B cell (primary cell): ENCODE data around the gene LRR1. TPM values are rescaled to one million over a fixed set of nuclear protein-coding genes. Genes with fewer than 3 reads are reported as not detected.
"Not testable (repeated sequence)": the region's sequence is repeated elsewhere in the genome, so short reads cannot be mapped to it uniquely, and the experiment has no call there.

Experiments used
- ATAC-seq: fragments of 200-7000 bp; cut with Tn5 transposase; one replicate; pipeline ENCODE4 v1.10.0; 2021; ENCODE audit warnings: low read depth, mild to moderate bottlenecking, moderate number of reproducible peaks, moderate library complexity
- CTCF ChIA-PET: fragments of 350-600 bp; sonication (Branson Sonifier 250); formaldehyde crosslinking; loops from one replicate; lab custom pipeline; 2021; ENCODE audit warnings: antibody characterized with exemption, inconsistent platforms; lab: Charles Lee
- POLR2A ChIA-PET: fragments of 350-600 bp; sonication (Branson Sonifier 250); formaldehyde crosslinking; loops from one replicate; lab custom pipeline; 2021; ENCODE audit warnings: antibody characterized with exemption; lab: Charles Lee
- DNase-seq: peaks from one replicate; pipeline ENCODE4 v3.0.0; 2013
- H2AFZ ChIP-seq: 2 replicates; pipeline ENCODE4 v1.6.1; 2012; ENCODE audit warnings: mild to moderate bottlenecking, low read depth, low read length; ENCODE audit not compliant: insufficient read depth, poor library complexity, severe bottlenecking
- H3K27ac ChIP-seq, 2 donors: 1 replicate in 1 of 2; 2 replicates in 1 of 2; pipeline ENCODE4 v1.5.1; 2012 to 2013; ENCODE audit warnings: low read length in 2 of 2, mild to moderate bottlenecking in 2 of 2, moderate library complexity in 1 of 2
- H3K27me3 ChIP-seq, 4 experiments: fragments of 200-600 bp in 1 of 4; sonication (generic) in 1 of 4; replicated peaks in 1 of 4; 1 replicate in 2 of 4; 2 replicates in 2 of 4; pipeline versions ENCODE4 v1.6.1 to v1.7.0; 2013 to 2016; ENCODE audit warnings: low read length in 3 of 4, mild to moderate bottlenecking in 2 of 4, mixed read lengths in 1 of 4, moderate library complexity in 1 of 4; ENCODE audit not compliant: insufficient read depth in 4 of 4, control insufficient read depth in 3 of 4; ENCODE audit errors: control extremely low read depth in 1 of 4
- H3K36me3 ChIP-seq, 2 experiments: replicated peaks in 1 of 2; 1 replicate in 1 of 2; 2 replicates in 1 of 2; pipeline versions ENCODE4 v1.6.1 to v1.7.1; 2013; ENCODE audit warnings: low read length in 1 of 2; ENCODE audit not compliant: insufficient read depth in 2 of 2, control insufficient read depth in 1 of 2; ENCODE audit errors: control extremely low read depth in 1 of 2, extremely low read depth in 1 of 2
- H3K4me1 ChIP-seq, 2 donors: fragments of 200-600 bp in 1 of 2; sonication (generic) in 1 of 2; 1 replicate in 1 of 2; 2 replicates in 1 of 2; pipeline versions ENCODE4 v1.5.1 to v1.6.1; 2013 to 2017; ENCODE audit warnings: low read length in 2 of 2; ENCODE audit not compliant: control insufficient read depth in 2 of 2, insufficient read depth in 2 of 2
- H3K4me2 ChIP-seq: replicated peaks from 2 replicates; pipeline ENCODE3; 2012; ENCODE audit warnings: mild to moderate bottlenecking, low read depth, low read length; ENCODE audit not compliant: poor library complexity, severe bottlenecking
- H3K4me3 ChIP-seq, 5 experiments: fragments of 200-600 bp in 1 of 5; sonication (generic) in 1 of 5; 1 replicate in 3 of 5; 2 replicates in 2 of 5; pipeline versions ENCODE4 v1.5.1 to v1.7.0; 2011 to 2016; ENCODE audit warnings: low read length in 4 of 5, mild to moderate bottlenecking in 4 of 5, low read depth in 2 of 5, control low read depth in 1 of 5, moderate library complexity in 1 of 5; ENCODE audit not compliant: insufficient read depth in 1 of 5; ENCODE audit errors: control extremely low read depth in 1 of 5, extremely low read depth in 1 of 5
- H3K79me2 ChIP-seq: fragments of 200-600 bp; sonication (generic); one replicate; pipeline ENCODE4 v1.6.0; 2016; ENCODE audit warnings: low read length; ENCODE audit not compliant: control insufficient read depth, insufficient read depth
- H3K9ac ChIP-seq: fragments of 200-600 bp; sonication (generic); 2 replicates; pipeline ENCODE4 v1.6.1; 2017; ENCODE audit warnings: mild to moderate bottlenecking, low read length, moderate library complexity
- H3K9me3 ChIP-seq, 3 donors: one replicate each; pipeline versions ENCODE4 v1.6.1 to v1.7.1; 2013; ENCODE audit warnings: low read length in 2 of 3; ENCODE audit not compliant: control insufficient read depth in 2 of 3, insufficient read depth in 1 of 3; ENCODE audit errors: control extremely low read depth in 1 of 3
- H4K20me1 ChIP-seq: 2 replicates; pipeline ENCODE4 v1.6.0; 2012; ENCODE audit warnings: mild to moderate bottlenecking, low read length; ENCODE audit not compliant: insufficient read depth, control insufficient read depth, poor library complexity, severe bottlenecking
- H3K27ac Mint-ChIP-seq: one replicate; pipeline ENCODE4 v1.8.0; 2021; ENCODE audit warnings: mixed read lengths
- H3K27me3 Mint-ChIP-seq: one replicate; pipeline ENCODE4 v1.8.0; 2021; ENCODE audit warnings: mixed read lengths
- H3K4me1 Mint-ChIP-seq: one replicate; pipeline ENCODE4 v1.8.0; 2021; ENCODE audit warnings: mixed read lengths
- H3K4me3 Mint-ChIP-seq: one replicate; pipeline ENCODE4 v1.8.0; 2021; ENCODE audit warnings: mixed read lengths
- H3K9me3 Mint-ChIP-seq: one replicate; pipeline ENCODE4 v1.8.0; 2022; ENCODE audit warnings: mixed read lengths; ENCODE audit not compliant: insufficient read depth
- EZH2 ChIP-seq: IDR thresholded peaks from 2 replicates; pipeline ENCODE4 v1.6.1; 2012; ENCODE audit warnings: borderline replicate concordance, low read depth, mild to moderate bottlenecking, moderate library complexity, low read length; ENCODE audit not compliant: insufficient read depth, poor library complexity, severe bottlenecking
- WGBS: methylation state at CpG from one replicate; pipeline ENCODE4 v1.1.5; 2013; ENCODE audit warnings: missing lambda C conversion rate; ENCODE audit not compliant: insufficient coverage; 5-methylcytosine and 5-hydroxymethylcytosine counted together
- intact Hi-C: fragments of 100-400 bp; cut with micrococcal nuclease; formaldehyde crosslinking; loops from one replicate; pipeline ENCODE4 v1.10.0; 2022
- polyA plus RNA-seq: library from polyadenylated mRNA; depleted of rRNA; stranded (reverse); fragments of >200 nt; gene quantifications from 2 replicates; pipeline ENCODE4 v1.2.3, GENCODE V29; 2012
- total RNA-seq, 2 donors: library from RNA; stranded (reverse); fragments of 120-200 nt in 1 of 2; gene quantifications; 1 replicate in 1 of 2; 2 replicates in 1 of 2; pipeline versions ENCODE4 v1.2.3 to v1.2.4, GENCODE V29; 2013 to 2022
- TF ChIP-seq, protein P1 (sequence below): fragments of 200-600 bp; IDR thresholded peaks from one replicate; pipeline ENCODE4 v1.8.0; 2022; ENCODE audit warnings: antibody characterized with exemption, mild to moderate bottlenecking

LRR1 gene
- total and polyA plus RNA-seq, 2 donors (not counting 1 experiment from before 2014, with no cell fraction given) = 3.5 to 10.3 TPM

DNA sequence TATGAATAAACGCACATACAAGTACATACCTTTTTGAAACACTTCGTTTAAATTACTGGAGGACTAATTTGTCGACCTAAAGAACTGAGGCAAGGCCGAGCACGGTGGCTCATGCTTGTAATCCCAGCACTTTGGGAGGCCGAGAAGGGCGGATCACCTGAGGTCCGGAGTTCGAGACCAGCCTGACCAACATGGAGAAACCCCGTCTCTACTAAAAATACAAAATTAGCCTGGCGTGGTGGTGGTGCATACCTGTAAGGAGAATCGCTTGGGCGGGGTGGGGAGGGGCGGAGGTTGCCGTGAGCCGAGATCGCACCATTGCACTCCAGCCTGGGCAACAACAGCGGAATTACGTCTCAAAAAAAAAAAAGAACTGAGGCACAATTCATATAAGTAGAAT is 20.5 kb downstream of the LRR1 start:
- intact Hi-C loops, ATAC-seq, H3K27me3 Mint-ChIP-seq, H3K9me3 Mint-ChIP-seq, H3K9me3 ChIP-seq, H3K27me3 ChIP-seq, DNase-seq, H2AFZ ChIP-seq: not testable (repeated sequence)
- Histone ChIP-seq H3K36me3 (peaks cover 6 to 19% of the 10 kb centered on the region in 2 experiments), H3K79me2 (peaks cover 74% of the 10 kb centered on the region), H3K4me3 (peak overlapping the region in 4 of 5 experiments; percentile 90 to 99 (median 98)), H3K4me1 (peaks cover 30 to 43% of the 10 kb centered on the region in 2 donors), H3K27ac (peak overlapping the region in 1 of 2 donors; percentile 96), H3K9ac (peak overlapping the region; percentile 94), H3K4me2 (peak overlapping the region; percentile 88), H4K20me1 (peaks cover 42% of the 10 kb centered on the region)
- 65% methylated on average over 11 of the region's 19 CpGs for WGBS
- Mint-ChIP-seq H3K27ac (peak overlapping the region; percentile 99), H3K4me3 (peak overlapping the region; percentile 99), H3K4me1 (peaks cover 52% of the 10 kb centered on the region)
- POLR2A ChIA-PET = interaction anchor here (0.8 to 3.4 kb wide), 5 partner anchors 9 to 148 kb away, joined by 4 to 88 read pairs (median 53); partner anchors contain the start of genes DNAAF2, KLHDC2, LRR1 and RPS29
- CTCF ChIA-PET = interaction anchor here (2.0 to 3.1 kb wide), 3 partner anchors 33 to 233 kb away, joined by 10 to 57 read pairs (median 18); partner anchors contain the start of genes KLHDC2, NEMF and RPS29

DNA sequence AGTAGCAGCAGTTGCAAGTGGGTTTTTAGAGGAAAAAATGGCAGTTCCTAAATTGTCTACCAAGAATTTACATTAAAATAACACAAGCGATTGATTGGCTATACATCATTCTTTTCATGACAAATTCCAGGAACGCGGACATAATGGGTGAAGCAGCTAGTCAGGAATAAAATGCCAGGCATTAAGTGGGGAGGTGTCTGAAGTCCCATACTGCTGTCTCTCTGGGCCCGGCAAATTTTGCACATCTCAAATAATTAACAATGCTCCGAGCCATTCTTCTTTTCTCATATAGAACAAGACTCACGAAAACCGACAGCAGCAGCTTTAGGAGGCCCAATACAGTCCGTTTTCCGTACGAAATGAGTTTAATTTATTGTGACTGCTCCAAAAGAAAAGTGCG is 21.0 kb downstream of the LRR1 start:
- ChIA-PET CTCF (interaction anchor here (0.7 to 6.8 kb wide), 15 partner anchors 10 to 233 kb away, joined by 3 to 93 read pairs (median 4); partner anchors contain the start of genes DNAAF2, KLHDC1, KLHDC2 and LRR1), POLR2A (interaction anchor here (0.8 to 3.4 kb wide), 8 partner anchors 10 to 384 kb away, joined by 3 to 88 read pairs (median 12); partner anchors contain the start of genes DNAAF2, KLHDC2, LRR1 and RPS29)
- Mint-ChIP-seq H3K27ac (peak overlapping the region; percentile 99), H3K9me3 (no peaks in the 10 kb centered on the region), H3K27me3 (no peaks in the 10 kb centered on the region), H3K4me1 (peaks cover 54% of the 10 kb centered on the region), H3K4me3 (peak overlapping the region; percentile 99)
- ATAC-seq = no peak
- peaks cover 76% of the 10 kb centered on the region for H3K79me2 ChIP-seq
- peaks cover 31 to 44% of the 10 kb centered on the region in 2 donors for H3K4me1 ChIP-seq
- H4K20me1 ChIP-seq = peaks cover 42% of the 10 kb centered on the region
- no peaks in the 10 kb centered on the region for H3K27me3 ChIP-seq
- H3K27ac ChIP-seq = peak overlapping the region; percentile 96 to 98
- DNase-seq = no peak
- peak overlapping the region; percentile 94 for H3K9ac ChIP-seq
- peak overlapping the region; percentile 76 for H2AFZ ChIP-seq
- peak overlapping the region; percentile 88 for H3K4me2 ChIP-seq
- intact Hi-C loops = loop anchor here (1.0 kb wide), 6 partner anchors 15 to 693 kb away; partner anchors contain the start of genes DMAC2L, L2HGDH, LRR1 and POLE2
- no peak for TF ChIP-seq EZH2
- TF ChIP-seq, protein P1, sequence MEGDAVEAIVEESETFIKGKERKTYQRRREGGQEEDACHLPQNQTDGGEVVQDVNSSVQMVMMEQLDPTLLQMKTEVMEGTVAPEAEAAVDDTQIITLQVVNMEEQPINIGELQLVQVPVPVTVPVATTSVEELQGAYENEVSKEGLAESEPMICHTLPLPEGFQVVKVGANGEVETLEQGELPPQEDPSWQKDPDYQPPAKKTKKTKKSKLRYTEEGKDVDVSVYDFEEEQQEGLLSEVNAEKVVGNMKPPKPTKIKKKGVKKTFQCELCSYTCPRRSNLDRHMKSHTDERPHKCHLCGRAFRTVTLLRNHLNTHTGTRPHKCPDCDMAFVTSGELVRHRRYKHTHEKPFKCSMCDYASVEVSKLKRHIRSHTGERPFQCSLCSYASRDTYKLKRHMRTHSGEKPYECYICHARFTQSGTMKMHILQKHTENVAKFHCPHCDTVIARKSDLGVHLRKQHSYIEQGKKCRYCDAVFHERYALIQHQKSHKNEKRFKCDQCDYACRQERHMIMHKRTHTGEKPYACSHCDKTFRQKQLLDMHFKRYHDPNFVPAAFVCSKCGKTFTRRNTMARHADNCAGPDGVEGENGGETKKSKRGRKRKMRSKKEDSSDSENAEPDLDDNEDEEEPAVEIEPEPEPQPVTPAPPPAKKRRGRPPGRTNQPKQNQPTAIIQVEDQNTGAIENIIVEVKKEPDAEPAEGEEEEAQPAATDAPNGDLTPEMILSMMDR = no peak
- peaks cover 6 to 19% of the 10 kb centered on the region in 2 experiments for H3K36me3 ChIP-seq
- peak overlapping the region; percentile 90 to 99 (median 97) for H3K4me3 ChIP-seq
- no peaks in the 10 kb centered on the region for H3K9me3 ChIP-seq
- WGBS = 0% methylated on average over 1 of the region's 11 CpGs
